B cell (primary cell): ENCODE measurements around the gene PELI2. TPM values are rescaled to one million over a fixed set of nuclear protein-coding genes. Genes with fewer than 3 reads are reported as not detected.

Source experiments
- ATAC-seq: fragments of 200-7000 bp; cut with Tn5 transposase; one replicate; pipeline ENCODE4 v1.10.0; 2021; ENCODE audit warnings: low read depth, mild to moderate bottlenecking, moderate number of reproducible peaks, moderate library complexity
- CTCF ChIA-PET: fragments of 350-600 bp; sonication (Branson Sonifier 250); formaldehyde crosslinking; loops from one replicate; lab custom pipeline; 2021; ENCODE audit warnings: antibody characterized with exemption, inconsistent platforms; lab: Charles Lee
- POLR2A ChIA-PET: fragments of 350-600 bp; sonication (Branson Sonifier 250); formaldehyde crosslinking; loops from one replicate; lab custom pipeline; 2021; ENCODE audit warnings: antibody characterized with exemption; lab: Charles Lee
- DNase-seq: peaks from one replicate; pipeline ENCODE4 v3.0.0; 2013
- H2AFZ ChIP-seq: 2 replicates; pipeline ENCODE4 v1.6.1; 2012; ENCODE audit warnings: mild to moderate bottlenecking, low read depth, low read length; ENCODE audit not compliant: insufficient read depth, poor library complexity, severe bottlenecking
- H3K27ac ChIP-seq, 2 donors: 1 replicate in 1 of 2; 2 replicates in 1 of 2; pipeline ENCODE4 v1.5.1; 2012 to 2013; ENCODE audit warnings: low read length in 2 of 2, mild to moderate bottlenecking in 2 of 2, moderate library complexity in 1 of 2
- H3K27me3 ChIP-seq, 4 experiments: fragments of 200-600 bp in 1 of 4; sonication (generic) in 1 of 4; replicated peaks in 1 of 4; 1 replicate in 2 of 4; 2 replicates in 2 of 4; pipeline versions ENCODE4 v1.6.1 to v1.7.0; 2013 to 2016; ENCODE audit warnings: low read length in 3 of 4, mild to moderate bottlenecking in 2 of 4, mixed read lengths in 1 of 4, moderate library complexity in 1 of 4; ENCODE audit not compliant: insufficient read depth in 4 of 4, control insufficient read depth in 3 of 4; ENCODE audit errors: control extremely low read depth in 1 of 4
- H3K36me3 ChIP-seq, 2 experiments: replicated peaks in 1 of 2; 1 replicate in 1 of 2; 2 replicates in 1 of 2; pipeline versions ENCODE4 v1.6.1 to v1.7.1; 2013; ENCODE audit warnings: low read length in 1 of 2; ENCODE audit not compliant: insufficient read depth in 2 of 2, control insufficient read depth in 1 of 2; ENCODE audit errors: control extremely low read depth in 1 of 2, extremely low read depth in 1 of 2
- H3K4me1 ChIP-seq, 2 donors: fragments of 200-600 bp in 1 of 2; sonication (generic) in 1 of 2; 1 replicate in 1 of 2; 2 replicates in 1 of 2; pipeline versions ENCODE4 v1.5.1 to v1.6.1; 2013 to 2017; ENCODE audit warnings: low read length in 2 of 2; ENCODE audit not compliant: control insufficient read depth in 2 of 2, insufficient read depth in 2 of 2
- H3K4me2 ChIP-seq: replicated peaks from 2 replicates; pipeline ENCODE3; 2012; ENCODE audit warnings: mild to moderate bottlenecking, low read depth, low read length; ENCODE audit not compliant: poor library complexity, severe bottlenecking
- H3K4me3 ChIP-seq, 5 experiments: fragments of 200-600 bp in 1 of 5; sonication (generic) in 1 of 5; 1 replicate in 3 of 5; 2 replicates in 2 of 5; pipeline versions ENCODE4 v1.5.1 to v1.7.0; 2011 to 2016; ENCODE audit warnings: low read length in 4 of 5, mild to moderate bottlenecking in 4 of 5, low read depth in 2 of 5, control low read depth in 1 of 5, moderate library complexity in 1 of 5; ENCODE audit not compliant: insufficient read depth in 1 of 5; ENCODE audit errors: control extremely low read depth in 1 of 5, extremely low read depth in 1 of 5
- H3K79me2 ChIP-seq: fragments of 200-600 bp; sonication (generic); one replicate; pipeline ENCODE4 v1.6.0; 2016; ENCODE audit warnings: low read length; ENCODE audit not compliant: control insufficient read depth, insufficient read depth
- H3K9ac ChIP-seq: fragments of 200-600 bp; sonication (generic); 2 replicates; pipeline ENCODE4 v1.6.1; 2017; ENCODE audit warnings: mild to moderate bottlenecking, low read length, moderate library complexity
- H3K9me3 ChIP-seq, 3 donors: one replicate each; pipeline versions ENCODE4 v1.6.1 to v1.7.1; 2013; ENCODE audit warnings: low read length in 2 of 3; ENCODE audit not compliant: control insufficient read depth in 2 of 3, insufficient read depth in 1 of 3; ENCODE audit errors: control extremely low read depth in 1 of 3
- H4K20me1 ChIP-seq: 2 replicates; pipeline ENCODE4 v1.6.0; 2012; ENCODE audit warnings: mild to moderate bottlenecking, low read length; ENCODE audit not compliant: insufficient read depth, control insufficient read depth, poor library complexity, severe bottlenecking
- H3K27ac Mint-ChIP-seq: one replicate; pipeline ENCODE4 v1.8.0; 2021; ENCODE audit warnings: mixed read lengths
- H3K27me3 Mint-ChIP-seq: one replicate; pipeline ENCODE4 v1.8.0; 2021; ENCODE audit warnings: mixed read lengths
- H3K4me1 Mint-ChIP-seq: one replicate; pipeline ENCODE4 v1.8.0; 2021; ENCODE audit warnings: mixed read lengths
- H3K4me3 Mint-ChIP-seq: one replicate; pipeline ENCODE4 v1.8.0; 2021; ENCODE audit warnings: mixed read lengths
- H3K9me3 Mint-ChIP-seq: one replicate; pipeline ENCODE4 v1.8.0; 2022; ENCODE audit warnings: mixed read lengths; ENCODE audit not compliant: insufficient read depth
- CTCF ChIP-seq: fragments of 200-600 bp; IDR thresholded peaks from one replicate; pipeline ENCODE4 v1.8.0; 2022; ENCODE audit warnings: antibody characterized with exemption, mild to moderate bottlenecking
- EZH2 ChIP-seq: IDR thresholded peaks from 2 replicates; pipeline ENCODE4 v1.6.1; 2012; ENCODE audit warnings: borderline replicate concordance, low read depth, mild to moderate bottlenecking, moderate library complexity, low read length; ENCODE audit not compliant: insufficient read depth, poor library complexity, severe bottlenecking
- WGBS: methylation state at CpG from one replicate; pipeline ENCODE4 v1.1.5; 2013; ENCODE audit warnings: missing lambda C conversion rate; ENCODE audit not compliant: insufficient coverage; 5-methylcytosine and 5-hydroxymethylcytosine counted together
- intact Hi-C: fragments of 100-400 bp; cut with micrococcal nuclease; formaldehyde crosslinking; loops from one replicate; pipeline ENCODE4 v1.10.0; 2022
- polyA plus RNA-seq: library from polyadenylated mRNA; depleted of rRNA; stranded (reverse); fragments of >200 nt; gene quantifications from 2 replicates; pipeline ENCODE4 v1.2.3, GENCODE V29; 2012
- total RNA-seq, 2 donors: library from RNA; stranded (reverse); fragments of 120-200 nt in 1 of 2; gene quantifications; 1 replicate in 1 of 2; 2 replicates in 1 of 2; pipeline versions ENCODE4 v1.2.3 to v1.2.4, GENCODE V29; 2013 to 2022

PELI2 gene
- total and polyA plus RNA-seq, 2 donors (not counting 1 experiment from before 2014, with no cell fraction given) = 5.7 to 13.4 TPM

DNA sequence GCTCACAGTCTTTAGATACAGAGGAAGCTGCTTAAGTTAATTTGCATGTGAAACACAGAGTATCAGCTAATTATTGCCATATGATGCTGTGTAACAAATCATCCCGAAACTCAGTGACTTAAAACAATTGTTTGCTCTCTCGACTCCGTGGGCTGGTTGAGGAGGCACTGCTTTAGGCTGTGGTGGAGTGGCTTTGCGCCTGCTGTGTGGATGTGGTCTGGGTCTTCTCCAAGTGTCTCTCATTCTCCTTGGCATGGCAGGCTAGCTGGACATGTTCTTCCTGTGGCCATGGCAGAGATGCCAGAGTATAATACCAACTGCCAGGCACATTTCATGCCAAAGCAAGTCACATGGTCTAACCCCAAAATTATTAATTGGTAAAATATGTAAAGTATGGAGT, 40.9 kb downstream of the PELI2 start:
- Mint-ChIP-seq H3K9me3 (peaks cover 13% of the 10 kb centered on the region), H3K4me3 (no peak overlapping the region), H3K27me3 (no peaks in the 10 kb centered on the region), H3K4me1 (peaks cover 5% of the 10 kb centered on the region), H3K27ac (no peak overlapping the region)
- WGBS = 76% methylated on average over 4 of the region's 4 CpGs
- Histone ChIP-seq H2AFZ (no peak overlapping the region), H3K79me2 (peaks cover 65% of the 10 kb centered on the region), H3K9me3 (peaks cover 2 to 9% (median 4%) of the 10 kb centered on the region in 3 donors), H3K4me2 (no peak overlapping the region), H3K4me3 (no peak overlapping the region), H3K9ac (no peak overlapping the region), H3K27ac (no peak overlapping the region), H3K36me3 (no peaks in the 10 kb centered on the region), H4K20me1 (peaks cover 20% of the 10 kb centered on the region), H3K27me3 (no peaks in the 10 kb centered on the region), H3K4me1 (no peaks in the 10 kb centered on the region)
- ATAC-seq (no peak), DNase-seq (no peak)
- TF ChIP-seq CTCF = no peak
- no peak for TF ChIP-seq EZH2
- ChIA-PET CTCF (no interaction called here), POLR2A (no interaction called here)
- intact Hi-C loops = no loop called here

DNA sequence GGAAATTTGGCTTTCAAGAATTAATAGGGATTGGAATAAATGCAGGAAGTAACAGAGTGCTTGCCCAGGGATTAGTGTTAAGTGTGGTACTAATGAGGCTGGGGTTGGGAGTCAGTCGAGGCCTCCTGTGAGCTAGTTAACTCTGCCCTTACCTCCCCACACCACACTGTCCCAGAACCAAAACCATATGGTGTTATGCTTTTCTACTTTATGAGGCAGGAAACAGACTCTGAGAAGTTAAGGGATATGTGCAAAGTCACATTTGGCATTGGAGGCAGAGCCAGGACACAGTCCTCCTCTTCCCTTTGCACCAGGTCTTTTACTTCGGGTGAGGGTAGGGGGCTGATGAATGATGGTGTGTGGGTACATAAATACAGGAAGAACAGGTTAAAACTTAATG, 41.9 kb downstream of the PELI2 start:
- H3K79me2 ChIP-seq = peaks cover 58% of the 10 kb centered on the region
- H3K4me2 ChIP-seq = no peak overlapping the region
- H3K27me3 ChIP-seq = no peaks in the 10 kb centered on the region
- peaks cover 20% of the 10 kb centered on the region for H4K20me1 ChIP-seq
- H3K36me3 ChIP-seq = no peaks in the 10 kb centered on the region
- peaks cover 5% of the 10 kb centered on the region for H3K4me1 Mint-ChIP-seq
- H3K27me3 Mint-ChIP-seq = no peaks in the 10 kb centered on the region
- ChIA-PET POLR2A (no interaction called here), CTCF (no interaction called here)
- no peak overlapping the region for H2AFZ ChIP-seq
- ATAC-seq (no peak), DNase-seq (no peak)
- no peak overlapping the region for H3K9ac ChIP-seq
- no peak overlapping the region for H3K4me3 ChIP-seq
- H3K4me1 ChIP-seq = no peaks in the 10 kb centered on the region
- no peak for TF ChIP-seq CTCF
- no peak overlapping the region for H3K4me3 Mint-ChIP-seq
- peaks cover 23% of the 10 kb centered on the region for H3K9me3 Mint-ChIP-seq
- no peak overlapping the region for H3K27ac Mint-ChIP-seq
- 14% methylated on average over 1 of the region's 2 CpGs for WGBS
- no peak overlapping the region for H3K27ac ChIP-seq
- peaks cover 0 to 9% (median 5%) of the 10 kb centered on the region in 3 donors for H3K9me3 ChIP-seq
- intact Hi-C loops = no loop called here
